IMR-90 (cell line): ENCODE data around the gene LAP3. TPM values are rescaled to one million over a fixed set of nuclear protein-coding genes. Genes with fewer than 3 reads are reported as not detected.

Experiments
- ATAC-seq: fragments of 200-7000 bp; cut with Tn5 transposase; 2 replicates; pipeline ENCODE4 v1.9.1; 2020; ENCODE audit warnings: low read depth, mild to moderate bottlenecking, moderate library complexity
- BruUV-seq: library from RNA; stranded (reverse); fragments of 400-500 nt; replicated peaks from 2 replicates; lab custom pipeline; 2021; lab: Mats Ljungman, UMichigan
- CTCF ChIA-PET: fragments of 300-600 bp; formaldehyde crosslinking; extraction: SDS; loops from one replicate; lab custom pipeline; 2021; ENCODE audit warnings: antibody characterized with exemption; lab: Yijun Ruan, JAX
- POLR2A ChIA-PET: fragments of 300-600 bp; sonication (Branson Sonifier 250); formaldehyde crosslinking; loops from one replicate; lab custom pipeline; 2022; ENCODE audit warnings: antibody characterized with exemption; ENCODE audit not compliant: unreplicated experiment; lab: Charles Lee
- DNase-seq: peaks from one replicate; pipeline ENCODE4 v3.0.0; 2013
- H2AFZ ChIP-seq: replicated peaks from 2 replicates; pipeline ENCODE3; 2013; ENCODE audit warnings: low read length, mild to moderate bottlenecking; ENCODE audit not compliant: poor library complexity
- H2AK5ac ChIP-seq: 2 replicates; pipeline ENCODE4 v1.6.1; 2013; ENCODE audit warnings: low read depth, low read length, inconsistent platforms
- H2AK9ac ChIP-seq: replicated peaks from 2 replicates; pipeline ENCODE3; 2013; ENCODE audit warnings: mild to moderate bottlenecking, low read depth, low read length, moderate library complexity; ENCODE audit not compliant: poor library complexity
- H2BK120ac ChIP-seq: 2 replicates; pipeline ENCODE4 v1.6.1; 2013; ENCODE audit warnings: low read depth, low read length, inconsistent platforms
- H2BK15ac ChIP-seq: 3 replicates; pipeline ENCODE4 v1.6.1; 2013; ENCODE audit warnings: low read depth, low read length, inconsistent platforms
- H2BK20ac ChIP-seq: 2 replicates; pipeline ENCODE4 v1.6.1; 2013; ENCODE audit warnings: low read depth, mild to moderate bottlenecking, inconsistent platforms, low read length, moderate library complexity
- H2BK5ac ChIP-seq: 2 replicates; pipeline ENCODE4 v1.6.1; 2013; ENCODE audit warnings: mild to moderate bottlenecking, low read depth, low read length, inconsistent platforms; ENCODE audit not compliant: poor library complexity, severe bottlenecking
- H3K14ac ChIP-seq: replicated peaks from 2 replicates; pipeline ENCODE4 v1.6.1; 2013; ENCODE audit warnings: low read depth, low read length, inconsistent platforms
- H3K18ac ChIP-seq: 2 replicates; pipeline ENCODE4 v1.6.1; 2013; ENCODE audit warnings: low read depth, low read length, control low read depth
- H3K23ac ChIP-seq: 2 replicates; pipeline ENCODE4 v1.6.1; 2013; ENCODE audit warnings: low read depth, low read length, inconsistent platforms
- H3K27ac ChIP-seq: 2 replicates; pipeline ENCODE4 v1.5.1; 2013; ENCODE audit warnings: mild to moderate bottlenecking, control low read depth, low read length; ENCODE audit not compliant: insufficient read depth
- H3K27me3 ChIP-seq: 2 replicates; pipeline ENCODE4 v1.6.1; 2013; ENCODE audit warnings: low read length; ENCODE audit not compliant: control insufficient read depth, insufficient read depth
- H3K36me3 ChIP-seq: 2 replicates; pipeline ENCODE4 v1.6.1; 2013; ENCODE audit warnings: low read length, mixed read lengths; ENCODE audit not compliant: control insufficient read depth, insufficient read depth
- H3K4ac ChIP-seq: 2 replicates; pipeline ENCODE4 v1.6.1; 2013; ENCODE audit warnings: low read depth, low read length, inconsistent platforms
- H3K4me1 ChIP-seq: 2 replicates; pipeline ENCODE4 v1.6.1; 2013; ENCODE audit warnings: low read length, mixed read lengths; ENCODE audit not compliant: control insufficient read depth, insufficient read depth
- H3K4me2 ChIP-seq: 2 replicates; pipeline ENCODE4 v1.6.1; 2013; ENCODE audit warnings: low read depth, mild to moderate bottlenecking, control low read depth, low read length, moderate library complexity
- H3K4me3 ChIP-seq: 2 replicates; pipeline ENCODE4 v1.5.1; 2013; ENCODE audit warnings: low read depth, mild to moderate bottlenecking, control low read depth, low read length, moderate library complexity; ENCODE audit not compliant: insufficient read depth
- H3K56ac ChIP-seq: 2 replicates; pipeline ENCODE4 v1.6.1; 2013; ENCODE audit warnings: low read length, inconsistent platforms; ENCODE audit not compliant: insufficient read depth; ENCODE audit errors: extremely low read depth
- H3K79me1 ChIP-seq, 2 experiments: 2 replicates each; pipeline ENCODE4 v1.6.1; 2013; ENCODE audit warnings: low read length in 2 of 2, inconsistent platforms in 1 of 2, low read depth in 1 of 2
- H3K9ac ChIP-seq: 2 replicates; pipeline ENCODE4 v1.6.1; 2013; ENCODE audit warnings: low read depth, low read length, control low read depth
- H3K9me1 ChIP-seq: 2 replicates; pipeline ENCODE4 v1.6.1; 2013; ENCODE audit warnings: low read length, inconsistent platforms; ENCODE audit not compliant: insufficient read depth
- H3K9me3 ChIP-seq: 2 replicates; pipeline ENCODE4 v1.6.1; 2013; ENCODE audit warnings: low read length; ENCODE audit not compliant: control insufficient read depth, insufficient read depth
- H4K20me1 ChIP-seq: 2 replicates; pipeline ENCODE4 v1.6.1; 2013; ENCODE audit warnings: low read length, inconsistent platforms; ENCODE audit not compliant: insufficient read depth
- H4K5ac ChIP-seq: 2 replicates; pipeline ENCODE4 v1.6.1; 2013; ENCODE audit warnings: mild to moderate bottlenecking, low read depth, low read length, control low read depth
- H4K8ac ChIP-seq, 2 experiments: 2 replicates each; pipeline ENCODE4 v1.6.1; 2013; ENCODE audit warnings: low read depth in 2 of 2, low read length in 2 of 2, control low read depth in 1 of 2, inconsistent platforms in 1 of 2
- H4K91ac ChIP-seq: 2 replicates; pipeline ENCODE4 v1.6.1; 2013; ENCODE audit warnings: low read depth, low read length, inconsistent platforms; ENCODE audit not compliant: insufficient read depth
- CHD1 ChIP-seq: IDR thresholded peaks from 2 replicates; pipeline ENCODE4 v1.6.1; 2012; ENCODE audit warnings: low read depth, low read length, improper control_type of control experiment
- CTCF ChIP-seq: conservative IDR thresholded peaks from 2 replicates; pipeline ENCODE4 v1.5.1; 2012; ENCODE audit warnings: mild to moderate bottlenecking, low read depth, low read length, improper control_type of control experiment
- FOS ChIP-seq: fragments of 150-350 bp; IDR thresholded peaks from 2 replicates; pipeline ENCODE4 v1.6.1; 2016; ENCODE audit warnings: low read depth, low read length
- MAZ ChIP-seq: IDR thresholded peaks from 2 replicates; pipeline ENCODE4 v1.6.1; 2012; ENCODE audit warnings: low read depth, mild to moderate bottlenecking, low read length, improper control_type of control experiment, moderate library complexity, borderline replicate concordance
- MXI1 ChIP-seq: IDR thresholded peaks from 2 replicates; pipeline ENCODE4 v1.6.1; 2012; ENCODE audit warnings: low read depth, mild to moderate bottlenecking, low read length, moderate library complexity, borderline replicate concordance
- NFE2L2 ChIP-seq: fragments of 150-350 bp; IDR thresholded peaks from 2 replicates; pipeline ENCODE4 v1.6.1; 2016; ENCODE audit warnings: low read depth, mild to moderate bottlenecking, low read length
- POLR2A ChIP-seq: IDR thresholded peaks from 2 replicates; pipeline ENCODE4 v1.6.1; 2012; ENCODE audit warnings: mild to moderate bottlenecking, low read depth, low read length
- RCOR1 ChIP-seq: IDR thresholded peaks from 2 replicates; pipeline ENCODE4 v1.6.1; 2012; ENCODE audit warnings: mild to moderate bottlenecking, low read length, improper control_type of control experiment; ENCODE audit not compliant: insufficient replicate concordance
- SMC3 ChIP-seq: fragments of 150-350 bp; IDR thresholded peaks from 2 replicates; pipeline ENCODE4 v1.6.1; 2016; ENCODE audit warnings: low read depth, mild to moderate bottlenecking, antibody characterized with exemption, low read length, moderate library complexity
- WGBS, 2 experiments: methylation state at CpG; one replicate each; pipeline versions ENCODE4 v1.1.5 to v1.1.7; 2013; ENCODE audit warnings: missing lambda C conversion rate in 2 of 2; ENCODE audit not compliant: insufficient read length in 1 of 2; ENCODE audit errors: extremely low coverage in 2 of 2; 5-methylcytosine and 5-hydroxymethylcytosine counted together
- dilution Hi-C: fragments of 300-500 bp; cut with HindIII; formaldehyde crosslinking; loops from one replicate; pipeline ENCODE4 v1.14.3; 2018; ENCODE audit warnings: low sequenced_read_pairs; ENCODE audit not compliant: unreplicated experiment
- in situ Hi-C: fragments of 300-500 bp; cut with MboI; formaldehyde crosslinking; loops from 3 replicates; pipeline ENCODE4 v1.14.3; 2019; ENCODE audit warnings: low sequenced_read_pairs, inconsistent platforms, mixed read lengths
- intact Hi-C: fragments of 100-400 bp; cut with micrococcal nuclease; formaldehyde crosslinking; loops from 2 replicates; pipeline ENCODE4 v1.10.0; 2022
- polyA plus RNA-seq, 3 experiments: library from polyadenylated mRNA; depleted of rRNA; stranded (reverse); fragments of >200 nt; gene quantifications; 2 replicates each; pipeline ENCODE4 v1.2.3, GENCODE V29; 2012; ENCODE audit warnings: low replicate concordance in 1 of 3
- total RNA-seq: library from RNA; depleted of rRNA; stranded (reverse); fragments of >200 nt; gene quantifications from 2 replicates; pipeline ENCODE4 v1.2.3, GENCODE V29; 2012
- TF ChIP-seq, protein P1 (sequence below): fragments of 150-350 bp; IDR thresholded peaks from 2 replicates; pipeline ENCODE4 v1.6.1; 2017; ENCODE audit warnings: mild to moderate bottlenecking, antibody characterized with exemption, low read length, low read depth

Gene LAP3
- total and polyA plus RNA-seq, 2 of the 4 experiments (the other 2 are of a cell fraction), result 57.9 to 91.6 TPM

DNA sequence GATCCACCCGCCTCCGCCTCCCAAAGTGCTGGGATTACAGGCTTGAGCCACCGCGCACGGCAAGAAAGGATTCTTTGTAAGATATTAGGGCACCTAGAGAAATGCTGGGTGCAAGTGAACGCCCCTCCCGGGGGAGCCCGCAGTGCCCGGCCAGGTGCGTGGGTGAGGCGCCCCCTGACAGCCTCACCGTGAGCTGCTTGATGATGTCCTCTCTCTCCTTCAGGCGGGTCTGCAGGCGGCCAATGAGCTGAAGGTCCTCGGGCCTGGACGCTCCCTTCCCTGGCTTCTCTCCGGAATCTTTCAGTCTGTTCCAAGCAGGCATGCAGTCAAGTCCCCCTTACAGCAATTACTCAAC lies 59.3 kb downstream of the LAP3 start:
- Histone ChIP-seq H3K4me2 (no peak overlapping the region), H3K36me3 (peaks cover 24% of the 10 kb centered on the region), H4K91ac (no peak overlapping the region), H4K8ac (no peak overlapping the region), H2BK120ac (no peak overlapping the region), H3K4me3 (no peak overlapping the region), H3K27ac (no peak overlapping the region), H3K23ac (no peak overlapping the region), H2BK5ac (no peak overlapping the region), H3K4me1 (no peaks in the 10 kb centered on the region), H2AK9ac (peak overlapping the region; percentile 38), H3K18ac (no peak overlapping the region), H3K9me3 (no peaks in the 10 kb centered on the region), H4K20me1 (peaks cover 4% of the 10 kb centered on the region; the same call in 1 of the 2 replicates), H3K56ac (no peak overlapping the region), H3K9ac (no peak overlapping the region), H4K5ac (no peak overlapping the region), H3K14ac (no peak overlapping the region), H2AK5ac (no peak overlapping the region), H3K4ac (no peak overlapping the region), H3K27me3 (no peaks in the 10 kb centered on the region), H3K79me1 (0 out of 4 replicates have a peak, but pooled peaks cover 2 to 4% of the 10 kb centered on the region in 2 experiments), H2AFZ (peak overlapping the region; percentile 53), H3K9me1 (no peaks in the 10 kb centered on the region), H2BK20ac (no peak overlapping the region), H2BK15ac (no peak overlapping the region)
- dilution Hi-C loops, result no loop called here
- no peak for DNase-seq
- TF ChIP-seq CTCF (no peak), RCOR1 (no peak), NFE2L2 (no peak), FOS (no peak), CHD1 (no peak), SMC3 (no peak), POLR2A (no peak), MAZ (no peak), MXI1 (no peak)
- TF ChIP-seq, protein P1, sequence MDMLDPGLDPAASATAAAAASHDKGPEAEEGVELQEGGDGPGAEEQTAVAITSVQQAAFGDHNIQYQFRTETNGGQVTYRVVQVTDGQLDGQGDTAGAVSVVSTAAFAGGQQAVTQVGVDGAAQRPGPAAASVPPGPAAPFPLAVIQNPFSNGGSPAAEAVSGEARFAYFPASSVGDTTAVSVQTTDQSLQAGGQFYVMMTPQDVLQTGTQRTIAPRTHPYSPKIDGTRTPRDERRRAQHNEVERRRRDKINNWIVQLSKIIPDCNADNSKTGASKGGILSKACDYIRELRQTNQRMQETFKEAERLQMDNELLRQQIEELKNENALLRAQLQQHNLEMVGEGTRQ, result no peak
- peak; percentile 27 for ATAC-seq
- ChIA-PET CTCF (interaction anchor here (0.6 to 2.3 kb wide), 3 partner anchors 44 to 1082 kb away, joined by 3 to 7 read pairs (median 4); no protein-coding TSS in a partner anchor), POLR2A (interaction anchor here (0.6 kb wide), 1 partner anchor 155 kb away, joined by 3 read pairs; no protein-coding TSS in a partner anchor)
- no TSS peak for BruUV-seq
- intact Hi-C loops, result loop anchor here (1.0 to 5.0 kb wide), 3 partner anchors 87 to 957 kb away; partner anchors contain the start of genes DCAF16 and NCAPG
- in situ Hi-C loops, result loop anchor here (25.0 kb wide), 1 partner anchor 951 kb away; no protein-coding TSS in a partner anchor
- 94% methylated on average over 10 of the region's 17 CpGs; no CpG with 5 or more reads in 1 of the 2 experiments for WGBS, 2 experiments
